Upper lobe of left lung (tissue), 4 donors: ENCODE measurements around the gene PIK3C2B.

Experiments
- EP300 ChIP-seq, 4 donors: sonication (generic); formaldehyde crosslinking; IDR thresholded peaks; one replicate each; pipeline ENCODE4 v1.5.1; 2017; ENCODE audit warnings: antibody characterized with exemption in 4 of 4, control low read depth in 2 of 4
- TF ChIP-seq, protein P1 (sequence below), 6 experiments: fragments of 450-650 bp in 4 of 6; fragments of 200-600 bp in 2 of 6; sonication (generic) in 2 of 6; IDR thresholded peaks; one replicate each; pipeline ENCODE4 v1.5.1; 2016 to 2019; ENCODE audit warnings: antibody characterized with exemption in 6 of 6

DNA sequence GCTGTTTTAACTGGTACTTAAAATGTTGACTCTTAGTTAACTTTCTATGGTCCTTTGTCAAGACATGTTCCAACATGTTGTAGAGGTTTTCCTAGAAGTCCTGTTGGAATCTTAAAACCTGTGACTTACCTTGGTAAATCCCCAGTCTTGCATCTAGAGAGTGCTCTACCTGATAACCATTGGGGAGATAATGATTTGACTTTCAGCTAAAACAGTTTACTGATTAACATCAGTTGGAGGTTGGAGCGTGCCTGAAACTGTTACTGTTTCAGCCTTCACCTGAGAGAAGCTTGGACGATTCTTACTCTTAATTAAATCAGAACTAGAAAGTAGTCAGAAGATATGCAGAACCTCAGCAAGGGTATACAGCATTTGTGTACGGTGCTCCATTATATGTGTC lies 30.4 kb upstream of the PIK3C2B start:
- TF ChIP-seq, protein P1, sequence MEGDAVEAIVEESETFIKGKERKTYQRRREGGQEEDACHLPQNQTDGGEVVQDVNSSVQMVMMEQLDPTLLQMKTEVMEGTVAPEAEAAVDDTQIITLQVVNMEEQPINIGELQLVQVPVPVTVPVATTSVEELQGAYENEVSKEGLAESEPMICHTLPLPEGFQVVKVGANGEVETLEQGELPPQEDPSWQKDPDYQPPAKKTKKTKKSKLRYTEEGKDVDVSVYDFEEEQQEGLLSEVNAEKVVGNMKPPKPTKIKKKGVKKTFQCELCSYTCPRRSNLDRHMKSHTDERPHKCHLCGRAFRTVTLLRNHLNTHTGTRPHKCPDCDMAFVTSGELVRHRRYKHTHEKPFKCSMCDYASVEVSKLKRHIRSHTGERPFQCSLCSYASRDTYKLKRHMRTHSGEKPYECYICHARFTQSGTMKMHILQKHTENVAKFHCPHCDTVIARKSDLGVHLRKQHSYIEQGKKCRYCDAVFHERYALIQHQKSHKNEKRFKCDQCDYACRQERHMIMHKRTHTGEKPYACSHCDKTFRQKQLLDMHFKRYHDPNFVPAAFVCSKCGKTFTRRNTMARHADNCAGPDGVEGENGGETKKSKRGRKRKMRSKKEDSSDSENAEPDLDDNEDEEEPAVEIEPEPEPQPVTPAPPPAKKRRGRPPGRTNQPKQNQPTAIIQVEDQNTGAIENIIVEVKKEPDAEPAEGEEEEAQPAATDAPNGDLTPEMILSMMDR (IDR thresholded peaks at IDR 0.05), result no peak
- TF ChIP-seq EP300 (IDR thresholded peaks at IDR 0.05), result no peak
